Stimulated activated CD8-positive, alpha-beta memory T cell treated with anti-CD3 and anti-CD28 coated beads, Interleukin-2, amount 100 ng/mL, for 48 hours (primary cell): ENCODE data around the gene GTF2E1.

Experiments used
- DNase-seq, 2 donors: peaks; one replicate each; pipeline ENCODE4 v3.0.0-alpha.2; 2020; ENCODE audit warnings: low read depth in 2 of 2

GTF2E1 gene

DNA sequence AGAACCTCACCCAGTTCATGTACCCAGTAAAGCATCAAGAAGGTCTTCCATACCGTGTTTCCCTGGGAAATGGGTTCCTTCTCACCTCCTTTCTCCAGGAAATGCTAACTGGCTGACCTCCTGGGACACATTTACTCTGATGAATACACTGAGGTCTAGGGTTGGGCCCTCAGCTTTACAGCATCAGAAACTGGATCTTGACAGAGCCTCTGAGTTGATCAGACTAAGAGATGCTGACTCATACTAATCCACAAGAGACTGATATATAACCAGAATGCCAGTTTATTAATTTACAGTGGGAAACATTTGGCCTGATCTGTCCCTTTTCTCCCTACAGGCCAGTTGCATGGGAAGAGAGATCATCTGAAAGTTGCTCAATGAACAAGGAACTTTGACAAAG lies 55.8 kb downstream of the GTF2E1 start:
- DNase-seq, result no peak

DNA sequence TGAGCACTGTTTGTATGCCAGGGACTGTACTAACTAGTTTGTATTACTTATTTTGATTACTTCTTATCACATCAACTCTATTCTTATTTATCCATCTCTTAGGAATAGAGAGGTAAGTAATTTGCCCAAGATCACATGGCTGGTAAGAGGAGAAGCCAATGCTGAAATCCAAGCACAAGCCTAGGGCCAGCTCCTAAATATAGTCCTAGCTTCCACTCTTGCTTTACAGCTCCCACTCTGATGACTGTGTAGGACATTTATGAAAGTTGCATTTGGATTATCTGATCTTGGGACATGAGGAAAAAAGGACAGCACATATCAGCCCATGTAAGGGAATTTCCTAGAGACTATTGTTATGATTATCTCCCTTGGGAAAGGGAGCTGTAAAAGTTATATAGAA lies 58.1 kb downstream of the GTF2E1 start:
- no peak for DNase-seq

GRCh38 chr3:120801484-120801883 lies 58.9 kb downstream of the GTF2E1 start:
- no peak for DNase-seq

- DNase-seq, result no peak
Measured at GRCh38 chr3:120802916-120803315, 60.4 kb downstream of the GTF2E1 start.

DNA sequence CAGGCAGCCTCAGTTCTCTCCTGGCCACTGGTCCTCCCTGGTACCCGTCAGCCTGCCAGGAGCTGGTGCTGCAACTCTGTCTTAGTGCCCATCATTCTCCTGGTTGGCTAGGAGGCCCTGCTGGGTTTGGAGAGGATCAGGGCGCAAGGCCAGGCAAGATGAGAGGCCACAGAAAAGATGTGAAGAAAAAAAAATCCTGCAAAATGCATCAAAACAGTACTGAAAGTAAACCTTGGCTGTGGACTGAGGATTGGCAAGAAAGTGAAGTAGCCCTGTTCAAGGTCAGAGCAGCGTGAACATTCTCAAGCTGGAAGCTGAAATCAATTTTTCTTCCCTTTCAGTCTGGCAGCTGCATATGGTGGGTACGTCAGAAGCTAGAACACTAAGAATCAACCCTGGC lies 74.2 kb downstream of the GTF2E1 start:
- DNase-seq, result no peak

GRCh38 chr3:120820748-120821147 lies 78.2 kb downstream of the GTF2E1 start:
- DNase-seq, result no peak

DNA sequence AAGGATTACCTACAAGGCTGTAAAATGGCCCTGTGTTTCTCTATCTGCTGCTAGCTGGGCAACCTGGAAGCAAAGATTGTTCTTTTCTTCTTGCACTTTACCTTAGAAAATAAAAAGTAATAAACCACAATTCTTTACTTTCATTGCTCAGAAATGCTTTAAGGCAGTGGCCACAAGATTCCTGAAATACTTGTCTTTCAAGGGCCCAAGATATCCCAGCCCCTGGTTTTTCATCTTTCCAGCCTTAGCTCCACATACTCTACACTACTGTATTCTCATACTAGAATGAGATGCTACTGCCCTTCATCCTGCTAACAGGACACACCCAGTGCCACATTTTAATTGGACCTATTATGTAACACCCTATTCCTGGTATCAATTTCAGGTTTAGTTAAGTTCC lies 78.9 kb downstream of the GTF2E1 start:
- DNase-seq, result no peak

GRCh38 chr3:120823156-120823555 lies 80.6 kb downstream of the GTF2E1 start:
- DNase-seq, result no peak

GRCh38 chr3:120824613-120825012 lies 82.1 kb downstream of the GTF2E1 start:
- DNase-seq, result no peak

DNA sequence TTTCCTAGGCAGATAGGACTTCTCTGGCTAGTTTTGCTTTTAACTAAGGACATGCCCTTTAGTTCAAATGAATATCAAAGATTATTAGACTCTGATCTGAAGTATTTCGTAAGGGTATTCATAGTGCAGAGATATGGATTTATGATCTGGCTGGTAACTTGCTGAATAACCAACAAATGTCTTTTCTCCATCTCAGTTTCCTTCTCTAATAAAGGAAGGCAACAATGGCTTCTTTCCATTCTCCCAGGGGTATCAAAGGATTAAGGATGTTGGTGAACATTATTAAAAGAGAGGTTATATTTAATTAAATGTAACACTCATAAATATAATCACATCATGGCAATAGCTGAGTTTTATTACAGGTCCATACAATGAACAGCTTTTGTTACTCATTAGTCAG lies 86.3 kb downstream of the GTF2E1 start:
- DNase-seq, result no peak

GRCh38 chr3:120831066-120831465 lies 88.5 kb downstream of the GTF2E1 start:
- DNase-seq, result no peak
